SK-N-SH treated with all-trans-retinoic acid at 6 μM for 48 hours (cell line): ENCODE data around the gene ADGRD2.

Experiments used
- ARNTL ChIP-seq: fragments of 450-650 bp; formaldehyde crosslinking; IDR thresholded peaks from 2 replicates; pipeline ENCODE4 v1.5.0; 2020; ENCODE audit warnings: low read depth, mild to moderate bottlenecking, moderate library complexity, borderline replicate concordance
- CSDC2 ChIP-seq: fragments of 250-450 bp; sonication (Bioruptor Pico); IDR thresholded peaks from 2 replicates; pipeline ENCODE4 v1.5.0; 2020; ENCODE audit warnings: mild to moderate bottlenecking, moderate library complexity
- PATZ1 ChIP-seq: fragments of 250-450 bp; sonication (Bioruptor Pico); IDR thresholded peaks from 2 replicates; pipeline ENCODE4 v1.8.0; 2020; ENCODE audit warnings: mild to moderate bottlenecking, moderate library complexity, borderline replicate concordance
- PPARA ChIP-seq: fragments of 250-450 bp; sonication (Bioruptor Pico); IDR thresholded peaks from 2 replicates; pipeline ENCODE4 v1.5.0; 2020; ENCODE audit warnings: mild to moderate bottlenecking, borderline replicate concordance
- TOX ChIP-seq: fragments of 250-450 bp; sonication (Bioruptor Pico); IDR thresholded peaks from 2 replicates; pipeline ENCODE4 v1.8.0; 2021; ENCODE audit warnings: mild to moderate bottlenecking, moderate library complexity, borderline replicate concordance
- ZFP30 ChIP-seq: fragments of 450-650 bp; formaldehyde crosslinking; IDR thresholded peaks from 2 replicates; pipeline ENCODE4 v1.5.0; 2022; ENCODE audit warnings: mild to moderate bottlenecking, moderate library complexity
- ZNF70 ChIP-seq: fragments of 450-650 bp; formaldehyde crosslinking; IDR thresholded peaks from 2 replicates; pipeline ENCODE4 v1.5.0; 2020; ENCODE audit warnings: mild to moderate bottlenecking, moderate library complexity
- ZNF8 ChIP-seq: fragments of 450-650 bp; formaldehyde crosslinking; IDR thresholded peaks from 2 replicates; pipeline ENCODE4 v1.5.0; 2020; ENCODE audit warnings: mild to moderate bottlenecking, moderate library complexity

GRCh38 chr9:124513376-124513994 lies 63.2 kb downstream of the ADGRD2 start:
- TF ChIP-seq PATZ1 (CRISPR knock-in tag) (no peak), ZFP30 (CRISPR knock-in tag) (no peak), ZNF70 (CRISPR knock-in tag) (no peak), TOX (no peak), CSDC2 (no peak), PPARA (CRISPR knock-in tag) (no peak), ZNF8 (CRISPR knock-in tag) (no peak), ARNTL (no peak)
